K562 (cell line): Measurements from ENCODE around the gene DEGS1. TPM values are rescaled to one million over a fixed set of nuclear protein-coding genes. Genes with fewer than 3 reads are reported as not detected.

Source experiments
- ATAC-seq: fragments of 200-7000 bp; cut with Tn5 transposase; 3 replicates; pipeline ENCODE4 v1.9.1; 2020; ENCODE audit warnings: moderate library complexity
- BruUV-seq: library from RNA; stranded (reverse); fragments of 400-500 nt; replicated peaks from 2 replicates; lab custom pipeline; 2021; lab: Mats Ljungman, UMichigan
- CTCF ChIA-PET: fragments of 300-600 bp; formaldehyde crosslinking; extraction: SDS; loops from one replicate; lab custom pipeline; 2021; ENCODE audit warnings: low intra/inter-chr PET ratio; lab: Yijun Ruan, JAX
- POLR2A ChIA-PET: fragments of 300-600, 350-650 bp; sonication (Branson Sonifier 250); formaldehyde crosslinking; extraction: SDS; loops from one replicate; lab custom pipeline; 2021; ENCODE audit warnings: antibody characterized with exemption, inconsistent platforms; lab: Yijun Ruan, JAX
- DNase-seq, 4 experiments: peaks; one replicate each; pipeline versions ENCODE4 v3.0.0 to v3.0.0-alpha.2; 2011 to 2018; ENCODE audit warnings: low spot score in 3 of 4, mixed read lengths in 3 of 4; ENCODE audit errors: extremely low read depth in 1 of 4
- FAIRE-seq: peaks from 2 replicates; lab custom pipeline; 2011; peaks lifted over from hg19 to GRCh38; lab: Jason Lieb, UNC
- H2AFZ ChIP-seq: 2 replicates; pipeline ENCODE4 v1.6.0; 2011; ENCODE audit warnings: low read depth, low read length, control low read depth, inconsistent platforms
- H3K27ac ChIP-seq: fragments of 200-600 bp; 3 replicates; pipeline ENCODE4 v1.8.0; 2011; ENCODE audit warnings: low read depth, mild to moderate bottlenecking, control low read depth, inconsistent platforms, low read length, moderate library complexity, mixed read lengths; ENCODE audit errors: extremely low read depth
- H3K27me3 ChIP-seq, 2 experiments: fragments of 300-600 bp in 1 of 2; 2 replicates in 1 of 2; 3 replicates in 1 of 2; pipeline versions ENCODE4 v1.6.0 to v1.8.0; 2011; ENCODE audit warnings: inconsistent platforms in 2 of 2, low read length in 2 of 2, mild to moderate bottlenecking in 1 of 2, mixed read lengths in 1 of 2, moderate library complexity in 1 of 2; ENCODE audit not compliant: control insufficient read depth in 2 of 2, insufficient read depth in 2 of 2
- H3K36me3 ChIP-seq: fragments of 300-600 bp; 3 replicates; pipeline ENCODE4 v1.8.0; 2011; ENCODE audit warnings: mild to moderate bottlenecking, low read length, inconsistent platforms; ENCODE audit not compliant: control insufficient read depth, insufficient read depth
- H3K4me1 ChIP-seq, 2 experiments: fragments of 200-600 bp in 1 of 2; replicated peaks in 1 of 2; 2 replicates in 1 of 2; 3 replicates in 1 of 2; pipeline versions ENCODE4 v1.5.1 to v1.8.0; 2011; ENCODE audit warnings: inconsistent platforms in 2 of 2, low read length in 2 of 2, mild to moderate bottlenecking in 1 of 2, mixed read lengths in 1 of 2, moderate library complexity in 1 of 2; ENCODE audit not compliant: control insufficient read depth in 2 of 2, insufficient read depth in 2 of 2
- H3K4me2 ChIP-seq: 2 replicates; pipeline ENCODE4 v1.6.1; 2011; ENCODE audit warnings: low read length, control low read depth, inconsistent platforms, mixed read lengths; ENCODE audit not compliant: insufficient read depth
- H3K4me3 ChIP-seq: fragments of 200-600 bp; sonication (generic), shearing (Covaris generic); 2 replicates; pipeline ENCODE4 v1.5.1; 2016; ENCODE audit warnings: control low read depth, inconsistent platforms
- H3K79me2 ChIP-seq: fragments of 200-600 bp; 3 replicates; pipeline ENCODE4 v1.8.0; 2011; ENCODE audit warnings: low read length, inconsistent platforms; ENCODE audit not compliant: control insufficient read depth, insufficient read depth
- H3K9ac ChIP-seq, 2 experiments: 2 replicates each; pipeline versions ENCODE4 v1.6.0 to v1.6.1; 2011; ENCODE audit warnings: low read depth in 2 of 2, low read length in 2 of 2, control low read depth in 1 of 2, inconsistent platforms in 1 of 2, mild to moderate bottlenecking in 1 of 2, mixed read lengths in 1 of 2; ENCODE audit not compliant: insufficient read depth in 1 of 2
- H3K9me1 ChIP-seq: one replicate; pipeline ENCODE4 v1.6.0; 2011; ENCODE audit warnings: inconsistent platforms, mild to moderate bottlenecking, low read length, moderate library complexity; ENCODE audit not compliant: control insufficient read depth, insufficient read depth
- H3K9me3 ChIP-seq: replicated peaks from 2 replicates; pipeline ENCODE4 v1.5.1; 2011; ENCODE audit warnings: low read depth, low read length, inconsistent platforms; ENCODE audit not compliant: control insufficient read depth, insufficient read depth
- H4K20me1 ChIP-seq: replicated peaks from 2 replicates; pipeline ENCODE4 v1.6.1; 2011; ENCODE audit warnings: low read length, inconsistent platforms, mixed read lengths; ENCODE audit not compliant: control insufficient read depth, insufficient read depth
- MCM2 ChIP-seq: fragments of 450-650 bp; IDR thresholded peaks from 2 replicates; pipeline ENCODE4 v1.6.1; 2017; ENCODE audit warnings: low read depth, mild to moderate bottlenecking
- POLR2G ChIP-seq: fragments of 200-400 bp; formaldehyde crosslinking; IDR thresholded peaks from 2 replicates; pipeline ENCODE4 v1.6.1; 2017; ENCODE audit warnings: low read depth, mild to moderate bottlenecking, antibody characterized with exemption, low read length, moderate library complexity
- RHOXF2B ChIP-seq: fragments of 250-450 bp; sonication (Bioruptor Pico); conservative IDR thresholded peaks from 2 replicates; pipeline ENCODE4 v1.5.1; 2021
- SIRT6 ChIP-seq: IDR thresholded peaks from one replicate; pipeline ENCODE4 v1.6.1; 2012; ENCODE audit warnings: low read depth, mild to moderate bottlenecking, control low read depth, inconsistent platforms, low read length, moderate library complexity
- SUPT5H ChIP-seq: fragments of 450-650 bp; IDR thresholded peaks from 2 replicates; pipeline ENCODE4 v1.6.1; 2016
- ZNF696 ChIP-seq: fragments of 250-450 bp; sonication (Bioruptor Pico); conservative IDR thresholded peaks from 2 replicates; pipeline ENCODE4 v1.4.0; 2020; ENCODE audit warnings: mild to moderate bottlenecking, moderate library complexity
- ZNF707 ChIP-seq: fragments of 250-450 bp; sonication (Bioruptor Pico); conservative IDR thresholded peaks from 2 replicates; pipeline ENCODE4 v1.8.0; 2022; ENCODE audit warnings: inconsistent platforms, mild to moderate bottlenecking, moderate library complexity
- WGBS: fragments of 100-300 bp; shearing (Covaris generic); methylation state at CpG from one replicate; pipeline ENCODE4 v1.1.6; 2016; ENCODE audit warnings: low coverage, mixed read lengths; ENCODE audit not compliant: insufficient coverage; ENCODE audit errors: missing lambda C conversion rate; 5-methylcytosine and 5-hydroxymethylcytosine counted together
- in situ Hi-C: fragments of 300-500 bp; cut with MboI; formaldehyde crosslinking; loops from 4 replicates; pipeline ENCODE4 v1.15.0; 2018; ENCODE audit warnings: inconsistent platforms, mixed read lengths
- intact Hi-C: fragments of 100-400 bp; cut with micrococcal nuclease; formaldehyde crosslinking; loops from 2 replicates; pipeline ENCODE4 v1.14.2; 2022
- polyA plus RNA-seq, 8 experiments: library from polyadenylated mRNA; depleted of rRNA in 4 of 8; stranded (reverse) in 5 of 8; unstranded in 3 of 8; fragments of >200 nt; fragmentation: Nextera tagmentation in 2 of 8; fragmentation: Illumina TruSeq in 1 of 8; extraction: Ambion mirVana in 2 of 8; extraction: Trizol in 1 of 8; gene quantifications; 2 replicates each; pipeline versions ENCODE4 v1.2.1 to v1.2.3, GENCODE V29; 2011 to 2014; ENCODE audit warnings: inconsistent platforms in 1 of 8, missing spikeins in 1 of 8
- total RNA-seq, 7 experiments: library from RNA; depleted of rRNA in 6 of 7; stranded (reverse); fragments of >200 nt in 6 of 7; fragmentation: Illumina TruSeq in 2 of 7; extraction: Trizol in 2 of 7; gene quantifications; 2 replicates each; pipeline versions ENCODE4 v1.2.1 to v1.2.3, GENCODE V29; 2011 to 2021; ENCODE audit warnings: low replicate concordance in 1 of 7
- TF ChIP-seq, protein P1 (sequence below): IDR thresholded peaks from 2 replicates; pipeline ENCODE4 v1.6.1; 2011; ENCODE audit warnings: borderline replicate concordance, low read depth, mild to moderate bottlenecking, moderate library complexity, low read length; ENCODE audit not compliant: insufficient read depth, poor library complexity, severe bottlenecking
- TF ChIP-seq, protein P2 (sequence below): fragments of 250-450 bp; sonication (Bioruptor Pico); IDR thresholded peaks from 2 replicates; pipeline ENCODE4 v1.8.0; 2022; ENCODE audit warnings: inconsistent platforms, mild to moderate bottlenecking, moderate library complexity, borderline replicate concordance

DEGS1 gene
- total and polyA plus RNA-seq, 9 of the 15 experiments (the other 6 are each of a cell fraction or from before 2014, with no cell fraction given), result 12.3 to 95.0 (median 38.8) TPM

DNA sequence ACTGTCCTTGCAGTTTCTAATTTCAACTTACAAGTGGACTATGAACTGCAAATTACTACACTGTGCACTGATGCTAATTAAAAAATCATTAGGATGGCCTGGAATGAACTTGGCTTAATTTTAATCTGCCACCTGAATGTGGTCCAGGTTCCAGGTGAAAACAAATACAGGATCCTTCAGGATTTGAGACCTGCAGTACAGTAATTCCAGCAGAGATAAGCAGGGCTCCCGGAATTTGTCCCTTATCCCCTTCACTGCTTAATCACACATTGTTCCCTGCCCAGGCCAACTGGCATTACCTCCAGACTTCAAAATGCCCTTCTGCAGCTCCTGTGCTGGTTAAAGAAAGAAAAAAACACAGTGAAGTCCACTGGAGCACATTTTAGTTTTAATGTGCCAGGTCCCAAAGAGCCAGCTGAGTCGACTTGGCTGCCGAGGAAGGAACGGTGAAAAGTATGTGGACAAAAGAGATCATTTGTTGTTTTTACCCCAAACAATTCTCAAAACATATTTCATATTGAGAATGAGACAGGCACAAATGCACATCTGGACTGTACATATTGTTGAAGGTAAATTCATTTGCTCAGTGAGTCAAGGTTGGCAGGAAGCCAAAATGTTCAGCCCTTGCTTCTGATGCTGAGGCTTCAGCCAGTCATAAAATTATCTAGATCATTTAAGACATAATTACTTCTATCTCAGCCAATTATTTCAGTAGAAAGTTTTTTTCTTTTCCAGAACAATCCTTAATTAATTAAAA, 28.3 kb downstream of the DEGS1 start (continued):
- TF ChIP-seq, protein P1, sequence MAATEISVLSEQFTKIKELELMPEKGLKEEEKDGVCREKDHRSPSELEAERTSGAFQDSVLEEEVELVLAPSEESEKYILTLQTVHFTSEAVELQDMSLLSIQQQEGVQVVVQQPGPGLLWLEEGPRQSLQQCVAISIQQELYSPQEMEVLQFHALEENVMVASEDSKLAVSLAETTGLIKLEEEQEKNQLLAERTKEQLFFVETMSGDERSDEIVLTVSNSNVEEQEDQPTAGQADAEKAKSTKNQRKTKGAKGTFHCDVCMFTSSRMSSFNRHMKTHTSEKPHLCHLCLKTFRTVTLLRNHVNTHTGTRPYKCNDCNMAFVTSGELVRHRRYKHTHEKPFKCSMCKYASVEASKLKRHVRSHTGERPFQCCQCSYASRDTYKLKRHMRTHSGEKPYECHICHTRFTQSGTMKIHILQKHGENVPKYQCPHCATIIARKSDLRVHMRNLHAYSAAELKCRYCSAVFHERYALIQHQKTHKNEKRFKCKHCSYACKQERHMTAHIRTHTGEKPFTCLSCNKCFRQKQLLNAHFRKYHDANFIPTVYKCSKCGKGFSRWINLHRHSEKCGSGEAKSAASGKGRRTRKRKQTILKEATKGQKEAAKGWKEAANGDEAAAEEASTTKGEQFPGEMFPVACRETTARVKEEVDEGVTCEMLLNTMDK, result no peak

DNA sequence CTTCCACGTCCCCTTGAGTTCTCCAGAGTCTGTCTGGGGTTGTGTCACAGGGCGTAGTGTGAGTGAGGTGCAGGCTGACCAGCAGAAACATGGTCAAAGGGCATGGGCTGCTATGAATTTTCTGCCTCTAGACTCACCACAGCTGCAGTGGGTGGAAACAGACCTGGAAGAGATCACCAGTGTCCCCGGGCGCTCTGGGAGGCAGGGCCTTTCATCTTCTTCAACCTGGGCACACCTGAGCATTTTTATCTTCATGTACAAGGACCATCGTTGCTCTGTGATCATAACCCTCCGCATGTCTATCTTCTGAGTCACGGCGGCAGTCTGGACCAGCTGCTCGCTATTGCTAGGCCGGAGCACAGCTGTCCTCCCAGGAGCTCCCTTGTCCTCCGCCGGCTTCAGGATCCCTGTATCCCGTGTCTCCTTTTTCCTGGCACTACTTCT, 29.6 kb downstream of the DEGS1 start:
- Histone ChIP-seq H3K27ac (no peak overlapping the region), H3K4me1 (peaks cover 15 to 19% of the 10 kb centered on the region in 2 experiments; a peak in 4 of 5 replicates), H2AFZ (no peak overlapping the region), H3K4me3 (no peak overlapping the region), H3K4me2 (no peak overlapping the region), H3K79me2 (no peaks in the 10 kb centered on the region), H3K9ac (peak overlapping the region in 1 of 2 experiments; percentile 75; a peak in 2 of 4 replicates), H3K36me3 (no peaks in the 10 kb centered on the region), H3K9me1 (no peaks in the 10 kb centered on the region), H3K9me3 (no peaks in the 10 kb centered on the region), H3K27me3 (no peaks in the 10 kb centered on the region), H4K20me1 (no peaks in the 10 kb centered on the region; the same call in 1 of the 2 replicates)
- no TSS peak for BruUV-seq
- ChIA-PET CTCF (no interaction called here), POLR2A (interaction anchor here (0.7 to 1.3 kb wide), 3 partner anchors 8 to 25 kb away, joined by 4 read pairs; no protein-coding TSS in a partner anchor)
- no peak for FAIRE-seq
- ATAC-seq, result no peak
- TF ChIP-seq SIRT6 (no peak), ZNF707 (CRISPR knock-in tag) (no peak), POLR2G (no peak), SUPT5H (no peak), RHOXF2B (CRISPR knock-in tag) (no peak), ZNF696 (CRISPR knock-in tag) (no peak), MCM2 (no peak)
- TF ChIP-seq, protein P2, sequence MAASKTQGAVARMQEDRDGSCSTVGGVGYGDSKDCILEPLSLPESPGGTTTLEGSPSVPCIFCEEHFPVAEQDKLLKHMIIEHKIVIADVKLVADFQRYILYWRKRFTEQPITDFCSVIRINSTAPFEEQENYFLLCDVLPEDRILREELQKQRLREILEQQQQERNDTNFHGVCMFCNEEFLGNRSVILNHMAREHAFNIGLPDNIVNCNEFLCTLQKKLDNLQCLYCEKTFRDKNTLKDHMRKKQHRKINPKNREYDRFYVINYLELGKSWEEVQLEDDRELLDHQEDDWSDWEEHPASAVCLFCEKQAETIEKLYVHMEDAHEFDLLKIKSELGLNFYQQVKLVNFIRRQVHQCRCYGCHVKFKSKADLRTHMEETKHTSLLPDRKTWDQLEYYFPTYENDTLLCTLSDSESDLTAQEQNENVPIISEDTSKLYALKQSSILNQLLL (CRISPR knock-in tag), result no peak
- WGBS, result 67% methylated on average over 13 of the region's 13 CpGs
- intact Hi-C loops, result loop anchor here (5.0 kb wide), 1 partner anchor 120 kb away; the partner anchor contains the start of gene NVL
- in situ Hi-C loops, result no loop called here
- DNase-seq, result no peak
